Measurements from ENCODE around the gene GPR157.

The GPR157 gene

GRCh38 chr1:9059891-9060744 is 68.8 kb downstream of the GPR157 start:
- DNase-seq, result no peak

GRCh38 chr1:9058465-9058864 is 70.4 kb downstream of the GPR157 start:
- no peak for DNase-seq

GRCh38 chr1:9057851-9058250 is 71.1 kb downstream of the GPR157 start:
- DNase-seq, result no peak

GRCh38 chr1:9052272-9053049 is 76.4 kb downstream of the GPR157 start:
- DNase-seq, result no peak

GRCh38 chr1:9051379-9051778 is 77.5 kb downstream of the GPR157 start:
- DNase-seq, result no peak

GRCh38 chr1:9050803-9051202 is 78.1 kb downstream of the GPR157 start:
- no peak for DNase-seq

Measured in activated gamma-delta T cell (primary cell).